Measurements from ENCODE around the gene ARL2. TPM values are rescaled to one million over a fixed set of nuclear protein-coding genes. Genes with fewer than 3 reads are reported as not detected.

The ARL2 gene
- total RNA-seq, 1 donor from 2014 or later: 76.1 TPM

DNA sequence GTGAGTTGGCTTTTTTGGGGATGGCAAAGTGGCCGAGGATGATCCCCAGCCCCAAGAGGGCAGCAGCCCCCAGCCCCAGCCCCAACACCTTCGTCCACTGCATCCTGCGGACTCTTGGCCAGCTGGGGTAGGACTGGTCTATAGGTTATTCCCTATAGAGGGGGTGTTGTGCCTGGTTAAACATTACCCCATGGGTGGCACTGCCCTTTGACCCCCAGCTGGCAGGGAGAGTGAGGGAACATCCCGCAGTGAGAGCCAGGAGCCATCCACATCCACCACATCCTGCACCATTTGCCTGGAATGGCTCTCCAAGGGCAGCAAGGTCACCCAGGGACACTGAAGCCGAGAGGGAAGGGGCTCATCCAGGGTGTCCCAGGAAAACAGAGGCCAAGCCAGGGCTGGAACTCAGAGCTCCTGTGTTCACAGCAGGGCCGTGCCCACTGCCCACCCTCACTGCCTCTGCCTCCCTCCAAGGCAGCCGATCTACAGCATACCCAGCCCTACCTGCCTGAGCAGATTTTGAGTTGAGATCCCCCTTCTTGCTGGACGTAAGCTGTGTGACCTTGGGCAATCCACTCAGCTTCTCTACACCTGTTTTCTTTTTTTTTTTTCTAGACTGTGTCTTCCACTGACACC is 44.6 kb downstream of the ARL2 start, which contains the start of gene NAALADL1:
Gene NAALADL1, minus strand, starts transcription at position 135 of the 636 bp plus-strand sequence. Its CDS starts 32 bp downstream, at position 103.
- Histone ChIP-seq H3K27me3 (ENCODE audit: control insufficient read depth, insufficient read depth, low read length) (peaks cover 2% of the 10 kb centered on the region), H3K4me3 (ENCODE audit: low read depth, low read length) (no peak within 1 kb of the TSS), H3K36me3 (ENCODE audit: control insufficient read depth, insufficient read depth, low read length) (no peaks in the 10 kb centered on the region)
- no peak for TF ChIP-seq CTCF (IDR thresholded peaks at IDR 0.05; ENCODE audit: insufficient read depth, low read length, severe bottlenecking)
- DNase-seq (ENCODE audit: low read depth) (no peak), FAIRE-seq (no peak)

- FAIRE-seq (no peak), DNase-seq (ENCODE audit: low read depth) (no peak)
- H3K27me3 ChIP-seq (ENCODE audit: control insufficient read depth, insufficient read depth, low read length): peaks cover 2% of the 10 kb centered on the region
- TF ChIP-seq CTCF (IDR thresholded peaks at IDR 0.05; ENCODE audit: insufficient read depth, low read length, severe bottlenecking): no peak
- H3K36me3 ChIP-seq (ENCODE audit: control insufficient read depth, insufficient read depth, low read length): no peaks in the 10 kb centered on the region
- no peak overlapping the region for H3K4me3 ChIP-seq (ENCODE audit: low read depth, low read length)
Measured at GRCh38 chr11:65059523-65059922, 45.6 kb downstream of the ARL2 start.

GRCh38 chr11:65059959-65060824 is 46.2 kb downstream of the ARL2 start:
- no peaks in the 10 kb centered on the region for H3K36me3 ChIP-seq (ENCODE audit: control insufficient read depth, insufficient read depth, low read length)
- H3K27me3 ChIP-seq (ENCODE audit: control insufficient read depth, insufficient read depth, low read length): peaks cover 2% of the 10 kb centered on the region
- TF ChIP-seq CTCF (IDR thresholded peaks at IDR 0.05; ENCODE audit: insufficient read depth, low read length, severe bottlenecking): no peak
- FAIRE-seq: peak; percentile 88
- DNase-seq (ENCODE audit: low read depth): no peak
- no peak overlapping the region for H3K4me3 ChIP-seq (ENCODE audit: low read depth, low read length)

- DNase-seq (ENCODE audit: low read depth) (peak; percentile 23), FAIRE-seq (no peak)
- Histone ChIP-seq H3K36me3 (ENCODE audit: control insufficient read depth, insufficient read depth, low read length) (no peaks in the 10 kb centered on the region), H3K27me3 (ENCODE audit: control insufficient read depth, insufficient read depth, low read length) (peaks cover 2% of the 10 kb centered on the region), H3K4me3 (ENCODE audit: low read depth, low read length) (no peak overlapping the region)
- peak; percentile 31 for TF ChIP-seq CTCF (IDR thresholded peaks at IDR 0.05; ENCODE audit: insufficient read depth, low read length, severe bottlenecking)
Measured at GRCh38 chr11:65060913-65061408, 47.0 kb downstream of the ARL2 start.

DNA sequence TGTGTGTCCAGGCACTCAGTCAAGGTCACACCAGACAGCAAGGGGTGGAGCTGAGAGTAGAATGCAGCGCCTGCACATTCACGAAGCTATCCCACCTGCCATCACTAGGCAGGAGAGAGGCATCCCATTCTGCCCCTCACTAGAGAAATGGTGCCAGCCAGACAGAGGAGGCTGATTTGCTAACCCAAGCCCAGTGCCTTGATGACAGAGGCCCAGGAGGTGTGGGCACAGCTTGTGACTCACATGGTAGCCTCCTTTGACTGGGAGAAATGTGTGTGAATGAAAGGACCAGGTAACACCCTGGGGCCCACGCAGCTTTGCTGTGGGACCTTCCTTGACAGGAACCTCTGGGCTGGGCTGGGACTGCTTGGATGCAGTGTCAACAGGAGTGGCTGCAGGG is 49.6 kb downstream of the ARL2 start:
- TF ChIP-seq CTCF (IDR thresholded peaks at IDR 0.05; ENCODE audit: insufficient read depth, low read length, severe bottlenecking): no peak
- peak; percentile 31 for DNase-seq (ENCODE audit: low read depth)
- no peak overlapping the region for H3K4me3 ChIP-seq (ENCODE audit: low read depth, low read length)
- H3K36me3 ChIP-seq (ENCODE audit: control insufficient read depth, insufficient read depth, low read length): no peaks in the 10 kb centered on the region
- peaks cover 2% of the 10 kb centered on the region for H3K27me3 ChIP-seq (ENCODE audit: control insufficient read depth, insufficient read depth, low read length)
- FAIRE-seq: peak; percentile 83

Measured in bronchial epithelial cell (primary cell).